ENCODE results near the gene SLC8A3.
A peak's percentile ranks its signal among the peaks of the same experiment; 100 is the strongest.

Gene SLC8A3

DNA sequence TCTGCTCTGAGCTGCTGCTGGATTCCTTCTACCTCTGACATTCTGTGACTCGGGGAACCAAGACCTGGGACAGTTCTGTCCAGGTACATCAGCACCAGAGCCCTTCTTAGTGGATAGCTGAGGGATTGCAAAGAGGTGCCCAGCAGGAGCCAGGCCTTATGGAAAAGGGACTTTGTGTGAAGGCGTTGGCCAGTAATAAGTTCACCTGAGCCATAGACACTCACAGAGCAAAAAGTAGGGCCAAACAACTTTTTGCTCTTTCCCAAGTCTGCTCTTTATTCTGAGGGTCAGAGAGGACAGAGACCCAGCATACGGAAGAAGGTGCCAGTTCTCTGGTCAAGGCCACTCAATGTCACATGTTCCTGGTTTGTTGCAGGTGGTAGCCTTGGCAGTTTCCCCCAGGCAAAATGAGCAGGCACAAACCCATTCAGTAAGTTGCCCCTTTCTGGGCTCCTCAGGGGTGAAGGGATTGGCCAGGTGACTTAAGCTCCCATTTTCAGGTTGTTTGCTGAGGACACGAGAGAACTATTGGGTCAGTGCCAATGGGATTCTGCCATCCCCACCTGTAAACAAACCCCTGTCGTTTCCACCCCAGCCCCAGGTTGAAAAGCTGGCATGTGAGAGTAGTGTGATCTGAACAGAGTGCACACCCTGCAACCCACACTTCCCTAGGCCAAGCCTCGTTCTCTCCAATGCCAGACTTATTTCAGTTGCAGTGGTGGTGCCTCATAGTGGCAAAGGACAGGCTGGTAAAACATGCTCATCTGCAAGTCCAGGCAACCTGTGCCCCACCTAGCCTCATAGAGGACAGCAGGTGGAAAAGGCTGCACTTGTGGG, 159.2 kb downstream of the SLC8A3 start:
- no peaks in the 10 kb centered on the region for H3K9me2 ChIP-seq (replicated peaks; ENCODE audit: low read depth, low read length)
- no peaks in the 10 kb centered on the region for H3F3A ChIP-seq (ENCODE audit: low read depth)
- no peaks in the 10 kb centered on the region for H3K36me3 ChIP-seq (ENCODE audit: insufficient read depth, low read length)
- no peaks in the 10 kb centered on the region for H3K27me3 ChIP-seq (ENCODE audit: insufficient read depth, low read length, poor library complexity, severe bottlenecking)
- no peak overlapping the region for H3K4me3 ChIP-seq (ENCODE audit: low read length, poor library complexity, severe bottlenecking)
- H3K9ac ChIP-seq (ENCODE audit: low read depth, low read length, poor library complexity, severe bottlenecking) = no peak overlapping the region
- no peaks in the 10 kb centered on the region for H4K20me1 ChIP-seq (ENCODE audit: insufficient read depth, low read length, poor library complexity, severe bottlenecking)
- no peaks in the 10 kb centered on the region for H3K4me1 ChIP-seq (ENCODE audit: insufficient read depth, low read length, poor library complexity, severe bottlenecking)
- no peak overlapping the region for H3K4me2 ChIP-seq (ENCODE audit: low read depth, low read length, poor library complexity, severe bottlenecking)
- no peaks in the 10 kb centered on the region for H3K79me2 ChIP-seq (ENCODE audit: insufficient read depth, low read length)
- H3K9me3 ChIP-seq (ENCODE audit: insufficient read depth, low read depth, low read length) = no peaks in the 10 kb centered on the region
- H2AFZ ChIP-seq (ENCODE audit: low read length) = no peak overlapping the region
- TF ChIP-seq CTCF (conservative IDR thresholded peaks at IDR 0.05; ENCODE audit: low read length) (no peak), EZH2phosphoT487 (IDR thresholded peaks at IDR 0.05; ENCODE audit: borderline replicate concordance) (no peak)

DNA sequence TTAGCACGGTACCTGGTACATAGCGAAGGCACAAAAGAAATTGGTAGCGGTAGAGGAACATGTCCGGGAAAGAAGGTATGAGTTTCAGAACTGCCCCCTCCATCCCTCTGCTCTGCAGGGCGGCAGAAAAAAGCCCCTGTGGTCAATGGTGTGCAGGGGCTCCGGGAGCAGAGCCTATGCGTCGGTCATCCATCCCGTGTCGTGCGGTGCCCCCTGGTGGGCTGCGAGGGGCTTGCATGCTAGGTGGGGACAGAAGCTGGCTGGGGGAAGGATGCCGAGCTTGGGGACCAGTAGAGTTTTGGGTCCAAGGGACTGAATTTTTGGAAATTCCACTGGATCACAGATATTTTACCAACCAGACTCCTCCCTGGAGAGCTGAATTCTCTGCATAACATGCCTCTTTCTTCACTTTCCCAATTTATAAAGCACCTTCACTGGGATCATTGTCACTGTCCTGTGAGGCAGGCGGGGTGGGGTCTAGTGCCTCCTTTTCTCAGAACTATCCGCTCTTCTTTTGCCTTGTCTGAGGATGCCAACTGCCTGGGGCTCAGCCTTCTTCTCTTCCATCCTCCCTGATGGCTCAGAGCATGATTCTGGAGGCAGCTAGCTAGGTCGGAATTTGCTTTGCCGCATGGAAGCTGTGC, 160.8 kb downstream of the SLC8A3 start:
- no peak overlapping the region for H2AFZ ChIP-seq (ENCODE audit: low read length)
- H3K4me2 ChIP-seq (ENCODE audit: low read depth, low read length, poor library complexity, severe bottlenecking) = no peak overlapping the region
- no peak for TF ChIP-seq EZH2phosphoT487 (IDR thresholded peaks at IDR 0.05; ENCODE audit: borderline replicate concordance)
- peak; percentile 94 for TF ChIP-seq CTCF (conservative IDR thresholded peaks at IDR 0.05; ENCODE audit: low read length)
- H3K4me3 ChIP-seq (ENCODE audit: low read length, poor library complexity, severe bottlenecking) = no peak overlapping the region
- H3K27me3 ChIP-seq (ENCODE audit: insufficient read depth, low read length, poor library complexity, severe bottlenecking) = no peaks in the 10 kb centered on the region
- H3K9ac ChIP-seq (ENCODE audit: low read depth, low read length, poor library complexity, severe bottlenecking) = no peak overlapping the region
- H3K4me1 ChIP-seq (ENCODE audit: insufficient read depth, low read length, poor library complexity, severe bottlenecking) = no peaks in the 10 kb centered on the region
- H3K79me2 ChIP-seq (ENCODE audit: insufficient read depth, low read length) = no peaks in the 10 kb centered on the region
- no peaks in the 10 kb centered on the region for H3K9me2 ChIP-seq (replicated peaks; ENCODE audit: low read depth, low read length)
- no peaks in the 10 kb centered on the region for H3K36me3 ChIP-seq (ENCODE audit: insufficient read depth, low read length)
- H3F3A ChIP-seq (ENCODE audit: low read depth) = no peaks in the 10 kb centered on the region
- H4K20me1 ChIP-seq (ENCODE audit: insufficient read depth, low read length, poor library complexity, severe bottlenecking) = no peaks in the 10 kb centered on the region
- no peaks in the 10 kb centered on the region for H3K9me3 ChIP-seq (ENCODE audit: insufficient read depth, low read depth, low read length)

GRCh38 chr14:70023871-70024270, 164.9 kb downstream of the SLC8A3 start:
- Histone ChIP-seq H3K4me3 (ENCODE audit: low read length, poor library complexity, severe bottlenecking) (no peak overlapping the region), H2AFZ (ENCODE audit: low read length) (no peak overlapping the region), H3K9me2 (replicated peaks; ENCODE audit: low read depth, low read length) (no peaks in the 10 kb centered on the region), H3K9ac (ENCODE audit: low read depth, low read length, poor library complexity, severe bottlenecking) (no peak overlapping the region), H3K79me2 (ENCODE audit: insufficient read depth, low read length) (no peaks in the 10 kb centered on the region), H3K4me2 (ENCODE audit: low read depth, low read length, poor library complexity, severe bottlenecking) (no peak overlapping the region), H3K9me3 (ENCODE audit: insufficient read depth, low read depth, low read length) (no peaks in the 10 kb centered on the region), H3K36me3 (ENCODE audit: insufficient read depth, low read length) (no peaks in the 10 kb centered on the region), H3K4me1 (ENCODE audit: insufficient read depth, low read length, poor library complexity, severe bottlenecking) (no peaks in the 10 kb centered on the region), H3K27me3 (ENCODE audit: insufficient read depth, low read length, poor library complexity, severe bottlenecking) (no peaks in the 10 kb centered on the region), H4K20me1 (ENCODE audit: insufficient read depth, low read length, poor library complexity, severe bottlenecking) (no peaks in the 10 kb centered on the region), H3F3A (ENCODE audit: low read depth) (no peaks in the 10 kb centered on the region)
- TF ChIP-seq EZH2phosphoT487 (IDR thresholded peaks at IDR 0.05; ENCODE audit: borderline replicate concordance) = no peak
- no peak for TF ChIP-seq CTCF (conservative IDR thresholded peaks at IDR 0.05; ENCODE audit: low read length)

Data from Loucy (cell line).